Neural cell (in vitro differentiated cells): ENCODE data around the gene RNF8. TPM values are rescaled to one million over a fixed set of nuclear protein-coding genes. Genes with fewer than 3 reads are reported as not detected.

Experiments used
- polyA plus RNA-seq: library from polyadenylated mRNA; depleted of rRNA; stranded (reverse); fragments of >200 nt; gene quantifications from 2 replicates; pipeline ENCODE4 v1.2.3, GENCODE V29; 2014
- small RNA-seq, 3 experiments: library from RNA; depleted of rRNA; stranded (forward); fragments of <200 nt; gene quantifications; one replicate each; pipeline ENCODE3, GENCODE V24; 2012

Gene RNF8
- polyA plus RNA-seq, 1 donor from 2014 or later = 54.0 TPM

Small RNAs within 50 kb of the gene (small RNA-seq; reads per million reads assigned to genes)
- 0 reads per million in 3 experiments for gene RN7SL273P

Other genes starting within 250 kb of the RNF8 start
- 4.1 and 8.7 TPM in 2 replicates for gene PIM1, start 183.8 kb upstream of the RNF8 start, polyA plus RNA-seq
- gene TBC1D22B, start 96.2 kb upstream of the RNF8 start, polyA plus RNA-seq = 9.9 and 10.6 TPM in 2 replicates
- 0.32 TPM in 1 of 2 replicates, not detected in the other for gene TMEM217, start 95.8 kb upstream of the RNF8 start, polyA plus RNA-seq
- gene CMTR1, start 79.2 kb downstream of the RNF8 start, polyA plus RNA-seq = 64.1 and 65.0 TPM in 2 replicates
- 207 and 220 TPM in 2 replicates for gene CCDC167, start 145.9 kb downstream of the RNF8 start, polyA plus RNA-seq